SU-DHL-6 (cell line): ENCODE data around the gene DNAH14.
"Not testable (repeated sequence)": the region's sequence is repeated elsewhere in the genome, so short reads cannot be mapped to it uniquely, and the experiment has no call there.

Source experiments
- H2AFZ ChIP-seq: fragments of 200-600 bp; sonication (generic); 2 replicates; pipeline ENCODE4 v1.6.1; 2014; ENCODE audit warnings: low read depth, mild to moderate bottlenecking, moderate library complexity, mixed read lengths, antibody characterized with exemption, low read length; ENCODE audit not compliant: severe bottlenecking
- H3F3A ChIP-seq: fragments of 200-600 bp; shearing (Covaris generic); 2 replicates; pipeline ENCODE4 v1.6.0; 2016; ENCODE audit warnings: antibody characterized with exemption, mild to moderate bottlenecking; ENCODE audit not compliant: insufficient read depth
- H3K27ac ChIP-seq: fragments of 200-600 bp; sonication (generic); 2 replicates; pipeline ENCODE4 v1.5.1; 2016; ENCODE audit warnings: low read depth, mild to moderate bottlenecking, low read length, moderate library complexity, mixed read lengths
- H3K27me3 ChIP-seq: fragments of 200-600 bp; sonication (generic), shearing (Covaris generic); 2 replicates; pipeline ENCODE4 v1.6.0; 2014; ENCODE audit warnings: mild to moderate bottlenecking, low read length
- H3K36me3 ChIP-seq: fragments of 200-600 bp; sonication (generic); 2 replicates; pipeline ENCODE4 v1.6.1; 2014; ENCODE audit warnings: mild to moderate bottlenecking, low read length, mixed read lengths
- H3K4me2 ChIP-seq: fragments of 300-600, 200-600 bp; shearing (Covaris generic), sonication (generic); 2 replicates; pipeline ENCODE4 v1.6.0; 2014; ENCODE audit warnings: low read length, low read depth, mild to moderate bottlenecking; ENCODE audit not compliant: poor library complexity, severe bottlenecking
- H3K4me3 ChIP-seq: fragments of 200-600 bp; sonication (generic); 2 replicates; pipeline ENCODE4 v1.5.1; 2014; ENCODE audit warnings: antibody characterized with exemption, low read length, mild to moderate bottlenecking, mixed read lengths; ENCODE audit not compliant: insufficient read depth, poor library complexity, severe bottlenecking
- H3K79me2 ChIP-seq: fragments of 200-600 bp; sonication (generic); 2 replicates; pipeline ENCODE4 v1.6.1; 2014; ENCODE audit warnings: mild to moderate bottlenecking, low read length, moderate library complexity; ENCODE audit not compliant: insufficient read depth
- H3K9ac ChIP-seq: fragments of 200-600 bp; sonication (generic); 2 replicates; pipeline ENCODE4 v1.7.0; 2014; ENCODE audit warnings: mild to moderate bottlenecking, low read length
- H3K9me2 ChIP-seq: fragments of 200-600 bp; sonication (generic); replicated peaks from 2 replicates; pipeline ENCODE4 v1.6.1; 2014; ENCODE audit warnings: low read length; ENCODE audit not compliant: insufficient read depth
- H3K9me3 ChIP-seq: fragments of 200-600 bp; sonication (generic); 2 replicates; pipeline ENCODE4 v1.6.1; 2014; ENCODE audit warnings: low read length, mixed read lengths; ENCODE audit not compliant: insufficient read depth
- H4K20me1 ChIP-seq: fragments of 200-600 bp; sonication (generic); 2 replicates; pipeline ENCODE4 v1.6.1; 2014; ENCODE audit warnings: low read depth, mild to moderate bottlenecking, antibody characterized with exemption, low read length, moderate library complexity, mixed read lengths
- EZH2phosphoT487 ChIP-seq: fragments of 200-600 bp; sonication (generic), shearing (Covaris generic); conservative IDR thresholded peaks from 2 replicates; pipeline ENCODE4 v1.6.1; 2018; ENCODE audit warnings: mild to moderate bottlenecking, antibody characterized with exemption, low read length, moderate library complexity, mixed read lengths
- TF ChIP-seq, protein P1 (sequence below): fragments of 200-600 bp; sonication (generic); IDR thresholded peaks from one replicate; pipeline ENCODE4 v1.5.1; 2017; ENCODE audit warnings: antibody characterized with exemption, mild to moderate bottlenecking, low read length, moderate library complexity; ENCODE audit not compliant: insufficient read depth, poor library complexity, severe bottlenecking

DNAH14 gene

DNA sequence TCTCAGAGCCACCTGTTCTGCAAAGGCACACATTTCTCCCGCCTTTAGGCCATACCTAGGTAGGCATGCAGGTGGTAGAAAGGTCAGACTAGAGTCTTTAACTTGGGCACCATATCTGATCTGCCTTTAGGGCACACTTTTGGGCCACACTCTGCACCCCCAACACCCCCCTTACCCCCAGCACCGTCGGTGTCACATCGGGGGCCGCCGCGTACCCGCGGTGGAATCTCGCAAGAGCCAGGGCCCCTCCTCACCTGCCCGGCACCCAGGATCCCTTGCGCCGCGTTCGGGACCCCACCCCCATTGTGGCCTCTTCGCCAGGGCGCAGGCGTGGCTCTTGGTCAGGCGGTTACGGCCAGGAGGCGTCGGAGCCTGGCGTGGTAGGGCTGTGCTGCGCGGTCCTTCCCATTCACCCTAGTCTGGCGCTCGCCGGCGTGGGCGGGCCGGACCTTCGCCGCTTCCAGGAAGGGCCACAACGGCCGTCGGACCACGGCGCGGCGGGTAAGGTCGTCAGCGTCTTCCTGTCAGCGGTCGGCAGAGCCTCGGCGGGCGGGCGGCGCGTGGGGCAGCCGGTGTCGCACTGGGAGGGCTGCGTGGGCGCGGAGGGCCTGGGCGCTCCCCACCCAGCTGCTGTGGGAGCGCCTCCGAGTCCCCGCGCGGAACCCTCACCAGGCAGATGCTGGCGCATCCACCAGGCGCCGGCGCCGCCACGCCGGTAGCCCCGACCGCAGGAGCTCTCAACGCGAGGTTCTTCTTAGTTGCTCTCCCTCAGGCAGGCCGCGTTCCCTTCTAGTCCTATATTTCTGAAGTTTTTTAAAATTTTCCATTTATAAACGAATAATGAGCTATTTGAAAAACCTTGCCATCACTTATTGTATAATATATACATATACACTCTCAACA is at the start of gene DNAH14:
DNAH14 (plus strand) TSS at position 341 of the 903 bp plus-strand sequence. CDS start 23,028 bp downstream, outside the sequence.
- Histone ChIP-seq H3K36me3 (no peaks in the 10 kb centered on the region), H3K9ac (no peak within 1 kb of the TSS), H3K27ac (no peak within 1 kb of the TSS), H3K9me3 (no peaks in the 10 kb centered on the region), H3K4me2 (no peak within 1 kb of the TSS), H3K9me2 (no peaks in the 10 kb centered on the region), H4K20me1 (no peaks in the 10 kb centered on the region), H3K4me3 (no peak within 1 kb of the TSS), H3K79me2 (no peaks in the 10 kb centered on the region), H3F3A (no peaks in the 10 kb centered on the region), H3K27me3 (no peaks in the 10 kb centered on the region), H2AFZ (no peak within 1 kb of the TSS)
- no peak for TF ChIP-seq EZH2phosphoT487
- TF ChIP-seq, protein P1, sequence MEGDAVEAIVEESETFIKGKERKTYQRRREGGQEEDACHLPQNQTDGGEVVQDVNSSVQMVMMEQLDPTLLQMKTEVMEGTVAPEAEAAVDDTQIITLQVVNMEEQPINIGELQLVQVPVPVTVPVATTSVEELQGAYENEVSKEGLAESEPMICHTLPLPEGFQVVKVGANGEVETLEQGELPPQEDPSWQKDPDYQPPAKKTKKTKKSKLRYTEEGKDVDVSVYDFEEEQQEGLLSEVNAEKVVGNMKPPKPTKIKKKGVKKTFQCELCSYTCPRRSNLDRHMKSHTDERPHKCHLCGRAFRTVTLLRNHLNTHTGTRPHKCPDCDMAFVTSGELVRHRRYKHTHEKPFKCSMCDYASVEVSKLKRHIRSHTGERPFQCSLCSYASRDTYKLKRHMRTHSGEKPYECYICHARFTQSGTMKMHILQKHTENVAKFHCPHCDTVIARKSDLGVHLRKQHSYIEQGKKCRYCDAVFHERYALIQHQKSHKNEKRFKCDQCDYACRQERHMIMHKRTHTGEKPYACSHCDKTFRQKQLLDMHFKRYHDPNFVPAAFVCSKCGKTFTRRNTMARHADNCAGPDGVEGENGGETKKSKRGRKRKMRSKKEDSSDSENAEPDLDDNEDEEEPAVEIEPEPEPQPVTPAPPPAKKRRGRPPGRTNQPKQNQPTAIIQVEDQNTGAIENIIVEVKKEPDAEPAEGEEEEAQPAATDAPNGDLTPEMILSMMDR, result no peak

DNA sequence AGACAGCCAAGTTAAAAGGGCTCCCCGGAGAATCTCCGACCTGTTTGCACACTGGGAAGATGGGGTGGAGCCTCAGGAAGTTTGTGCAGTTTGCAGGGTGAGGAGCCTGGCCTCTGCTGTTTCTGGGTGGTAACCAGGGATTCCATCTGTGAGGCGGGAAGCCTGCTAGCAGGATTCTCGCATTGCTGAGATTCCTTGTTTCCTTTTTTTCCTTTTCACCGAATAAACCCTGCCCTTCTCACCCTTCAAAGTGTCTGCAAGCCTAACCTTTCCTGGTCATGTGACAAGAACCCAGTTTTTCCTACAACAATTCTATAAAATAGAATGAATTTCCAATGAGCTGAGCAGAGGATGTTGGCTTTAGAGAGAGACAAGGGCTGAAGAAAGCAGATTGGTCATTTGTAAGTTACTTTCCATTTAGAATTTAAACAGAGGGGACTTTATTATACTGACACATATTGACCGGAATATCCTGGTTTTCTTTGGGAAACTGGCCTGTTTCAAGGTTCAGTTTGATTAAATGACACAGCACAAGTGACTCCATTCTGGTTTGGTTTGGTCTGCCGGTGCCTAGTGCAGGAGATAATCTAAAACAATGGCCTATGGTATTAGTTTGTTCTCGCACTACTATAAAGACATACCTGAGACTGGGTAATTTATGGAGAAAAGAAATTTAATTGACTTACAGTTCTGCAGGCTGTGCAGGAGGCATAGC is 48.7 kb upstream of the DNAH14 start:
- Histone ChIP-seq H3K36me3 (no peaks in the 10 kb centered on the region), H3K79me2 (no peaks in the 10 kb centered on the region), H3F3A (no peaks in the 10 kb centered on the region), H2AFZ (no peak overlapping the region), H3K27me3 (peaks cover 3% of the 10 kb centered on the region; the same call in 1 of the 2 replicates), H3K4me3 (no peak overlapping the region), H3K9ac (no peak overlapping the region), H3K9me3 (no peaks in the 10 kb centered on the region), H3K27ac (no peak overlapping the region), H3K4me2 (no peak overlapping the region), H3K9me2 (no peaks in the 10 kb centered on the region), H4K20me1 (no peaks in the 10 kb centered on the region)
- TF ChIP-seq, protein P1, result no peak
- TF ChIP-seq EZH2phosphoT487, result no peak

DNA sequence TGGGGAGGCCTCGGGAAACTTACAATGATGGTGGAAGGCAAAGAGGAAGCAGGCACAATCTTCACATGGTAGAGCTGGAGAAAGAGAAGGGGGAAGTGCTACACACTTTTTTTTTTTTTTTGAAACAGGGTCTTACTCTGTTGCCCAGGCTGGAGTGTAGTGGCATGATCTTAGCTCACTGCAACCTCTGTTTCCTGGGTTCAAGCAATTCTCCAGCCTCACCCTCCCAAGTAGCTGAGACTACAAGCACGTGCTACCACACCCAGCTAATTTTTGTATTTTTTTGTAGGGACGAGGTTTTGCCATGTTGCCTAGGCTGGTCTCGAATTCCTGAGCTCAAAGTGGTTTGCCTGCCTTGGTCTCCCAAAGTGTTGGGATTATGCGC is 48.2 kb upstream of the DNAH14 start:
- not testable (repeated sequence) for H3K79me2 ChIP-seq, H3K9me2 ChIP-seq, H3K27ac ChIP-seq, H3K9ac ChIP-seq, H3K4me2 ChIP-seq, H4K20me1 ChIP-seq, H3K9me3 ChIP-seq, H2AFZ ChIP-seq, H3K36me3 ChIP-seq, H3K4me3 ChIP-seq, H3K27me3 ChIP-seq, H3F3A ChIP-seq

DNA sequence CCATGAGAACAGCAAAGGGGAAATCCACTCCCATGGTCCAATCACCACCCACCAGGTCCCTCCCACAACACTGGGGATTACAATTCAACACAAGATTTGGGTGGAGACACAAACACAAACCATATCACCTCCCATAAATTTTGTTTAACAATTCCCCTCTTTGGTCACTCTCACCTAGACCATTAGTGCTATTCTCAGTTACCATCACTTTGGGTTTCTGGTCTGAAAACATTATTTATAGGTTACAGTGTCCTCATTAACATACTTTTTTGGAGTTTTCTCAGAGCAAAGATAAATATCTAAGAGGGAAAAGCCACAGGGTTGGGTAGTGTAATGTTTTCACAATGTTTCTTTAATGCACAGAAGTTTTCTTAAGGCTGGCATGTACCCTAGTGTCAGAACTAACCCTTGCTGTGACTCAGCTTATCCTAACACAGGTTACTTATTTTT is 47.7 kb upstream of the DNAH14 start:
- H3K4me3 ChIP-seq, result no peak overlapping the region
- peaks cover 3% of the 10 kb centered on the region; the same call in 1 of the 2 replicates for H3K27me3 ChIP-seq
- no peak overlapping the region for H3K4me2 ChIP-seq
- H3K9ac ChIP-seq, result no peak overlapping the region
- H3K36me3 ChIP-seq, result no peaks in the 10 kb centered on the region
- H2AFZ ChIP-seq, result no peak overlapping the region
- H3F3A ChIP-seq, result no peaks in the 10 kb centered on the region
- no peaks in the 10 kb centered on the region for H3K79me2 ChIP-seq
- H3K9me3 ChIP-seq, result no peaks in the 10 kb centered on the region
- no peak overlapping the region for H3K27ac ChIP-seq
- H3K9me2 ChIP-seq, result no peaks in the 10 kb centered on the region
- no peaks in the 10 kb centered on the region for H4K20me1 ChIP-seq
- TF ChIP-seq, protein P1, result no peak
- no peak for TF ChIP-seq EZH2phosphoT487
